Neural cell (in vitro differentiated cells): ENCODE measurements around the gene UNC5C. TPM values are rescaled to one million over a fixed set of nuclear protein-coding genes. Genes with fewer than 3 reads are reported as not detected.

Source experiments
- H2AFZ ChIP-seq: fragments of 200-600, 300-800 bp; sonication (generic), shearing (Covaris generic); 2 replicates; pipeline ENCODE4 v1.6.0; 2014; ENCODE audit warnings: low read depth, mild to moderate bottlenecking, antibody characterized with exemption, low read length, moderate library complexity
- H3F3A ChIP-seq: fragments of 200-600 bp; shearing (Covaris generic); 2 replicates; pipeline ENCODE4 v1.6.1; 2016; ENCODE audit warnings: mild to moderate bottlenecking, moderate library complexity, mixed read lengths, antibody characterized with exemption, low read length; ENCODE audit not compliant: insufficient read depth, poor library complexity, severe bottlenecking
- H3K27ac ChIP-seq: fragments of 200-600, 300-800 bp; sonication (generic), shearing (Covaris generic); 2 replicates; pipeline ENCODE4 v1.5.1; 2014; ENCODE audit warnings: mild to moderate bottlenecking, low read length, moderate library complexity
- H3K27me3 ChIP-seq: fragments of 300-800, 200-600 bp; sonication (generic), shearing (Covaris generic); 2 replicates; pipeline ENCODE4 v1.6.0; 2014; ENCODE audit warnings: mild to moderate bottlenecking, low read depth, low read length, moderate library complexity; ENCODE audit not compliant: insufficient read depth
- H3K36me3 ChIP-seq: fragments of 300-800, 200-600 bp; sonication (generic), shearing (Covaris generic); 2 replicates; pipeline ENCODE4 v1.5.1; 2014; ENCODE audit warnings: mild to moderate bottlenecking, antibody characterized with exemption, low read length, moderate library complexity; ENCODE audit not compliant: insufficient read depth
- H3K4me2 ChIP-seq: fragments of 300-800, 200-600 bp; sonication (generic), shearing (Covaris generic); 2 replicates; pipeline ENCODE4 v1.6.0; 2014; ENCODE audit warnings: mild to moderate bottlenecking, low read length
- H3K4me3 ChIP-seq: fragments of 300-800, 200-600 bp; sonication (generic), shearing (Covaris generic); 2 replicates; pipeline ENCODE4 v1.5.1; 2014; ENCODE audit warnings: mild to moderate bottlenecking, low read length, moderate library complexity
- H3K79me2 ChIP-seq: fragments of 200-600 bp; shearing (Covaris generic); replicated peaks from 2 replicates; pipeline ENCODE4 v1.6.0; 2014; ENCODE audit warnings: mild to moderate bottlenecking, low read length, moderate library complexity; ENCODE audit not compliant: insufficient read depth
- H3K9ac ChIP-seq: fragments of 300-800, 200-600 bp; sonication (generic), shearing (Covaris generic); 2 replicates; pipeline ENCODE4 v1.6.1; 2016; ENCODE audit warnings: mild to moderate bottlenecking, low read length, mixed read lengths
- H3K9me2 ChIP-seq: fragments of 200-600 bp; shearing (Covaris generic); 2 replicates; pipeline ENCODE4 v1.6.1; 2016; ENCODE audit warnings: mild to moderate bottlenecking, low read length, mixed read lengths; ENCODE audit not compliant: insufficient read depth
- H3K9me3 ChIP-seq: fragments of 200-600, 300-800 bp; sonication (generic), shearing (Covaris generic); 2 replicates; pipeline ENCODE4 v1.6.1; 2016; ENCODE audit warnings: mild to moderate bottlenecking, mixed run types, low read length, moderate library complexity, mixed read lengths
- H4K20me1 ChIP-seq: fragments of 200-600 bp; shearing (Covaris generic); 2 replicates; pipeline ENCODE4 v1.6.1; 2016; ENCODE audit warnings: mild to moderate bottlenecking, mixed run types; ENCODE audit not compliant: insufficient read depth
- EP300 ChIP-seq: fragments of 450-650 bp; conservative IDR thresholded peaks from 2 replicates; pipeline ENCODE4 v1.6.1; 2014; ENCODE audit warnings: antibody characterized with exemption, mild to moderate bottlenecking, moderate library complexity; ENCODE audit not compliant: poor library complexity, severe bottlenecking
- MXI1 ChIP-seq: fragments of 450-650 bp; conservative IDR thresholded peaks from 2 replicates; pipeline ENCODE4 v1.6.1; 2014; ENCODE audit warnings: antibody characterized with exemption, mild to moderate bottlenecking; ENCODE audit not compliant: poor library complexity, severe bottlenecking
- RAD21 ChIP-seq: fragments of 450-650 bp; conservative IDR thresholded peaks from 2 replicates; pipeline ENCODE4 v1.6.1; 2014; ENCODE audit warnings: antibody characterized with exemption, mild to moderate bottlenecking, moderate library complexity
- TAF1 ChIP-seq: IDR thresholded peaks from 2 replicates; pipeline ENCODE4 v1.6.1; 2012; ENCODE audit warnings: low read depth
- polyA plus RNA-seq: library from polyadenylated mRNA; depleted of rRNA; stranded (reverse); fragments of >200 nt; gene quantifications from 2 replicates; pipeline ENCODE4 v1.2.3, GENCODE V29; 2014
- TF ChIP-seq, protein P1 (sequence below): fragments of 450-650 bp; IDR thresholded peaks from 2 replicates; pipeline ENCODE4 v1.5.1; 2014; ENCODE audit warnings: antibody characterized with exemption, mild to moderate bottlenecking, moderate library complexity; ENCODE audit not compliant: poor library complexity, severe bottlenecking
- TF ChIP-seq, protein P2 (sequence below): IDR thresholded peaks from 2 replicates; pipeline ENCODE4 v1.6.1; 2012; ENCODE audit warnings: borderline replicate concordance

Gene UNC5C
- polyA plus RNA-seq, 1 donor from 2014 or later = 0.56 TPM

GRCh38 chr4:95215991-95216605 is 332.7 kb downstream of the UNC5C start:
- TF ChIP-seq, protein P1, sequence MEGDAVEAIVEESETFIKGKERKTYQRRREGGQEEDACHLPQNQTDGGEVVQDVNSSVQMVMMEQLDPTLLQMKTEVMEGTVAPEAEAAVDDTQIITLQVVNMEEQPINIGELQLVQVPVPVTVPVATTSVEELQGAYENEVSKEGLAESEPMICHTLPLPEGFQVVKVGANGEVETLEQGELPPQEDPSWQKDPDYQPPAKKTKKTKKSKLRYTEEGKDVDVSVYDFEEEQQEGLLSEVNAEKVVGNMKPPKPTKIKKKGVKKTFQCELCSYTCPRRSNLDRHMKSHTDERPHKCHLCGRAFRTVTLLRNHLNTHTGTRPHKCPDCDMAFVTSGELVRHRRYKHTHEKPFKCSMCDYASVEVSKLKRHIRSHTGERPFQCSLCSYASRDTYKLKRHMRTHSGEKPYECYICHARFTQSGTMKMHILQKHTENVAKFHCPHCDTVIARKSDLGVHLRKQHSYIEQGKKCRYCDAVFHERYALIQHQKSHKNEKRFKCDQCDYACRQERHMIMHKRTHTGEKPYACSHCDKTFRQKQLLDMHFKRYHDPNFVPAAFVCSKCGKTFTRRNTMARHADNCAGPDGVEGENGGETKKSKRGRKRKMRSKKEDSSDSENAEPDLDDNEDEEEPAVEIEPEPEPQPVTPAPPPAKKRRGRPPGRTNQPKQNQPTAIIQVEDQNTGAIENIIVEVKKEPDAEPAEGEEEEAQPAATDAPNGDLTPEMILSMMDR = no peak
- TF ChIP-seq EP300 (no peak), RAD21 (no peak)
- TF ChIP-seq, protein P2, sequence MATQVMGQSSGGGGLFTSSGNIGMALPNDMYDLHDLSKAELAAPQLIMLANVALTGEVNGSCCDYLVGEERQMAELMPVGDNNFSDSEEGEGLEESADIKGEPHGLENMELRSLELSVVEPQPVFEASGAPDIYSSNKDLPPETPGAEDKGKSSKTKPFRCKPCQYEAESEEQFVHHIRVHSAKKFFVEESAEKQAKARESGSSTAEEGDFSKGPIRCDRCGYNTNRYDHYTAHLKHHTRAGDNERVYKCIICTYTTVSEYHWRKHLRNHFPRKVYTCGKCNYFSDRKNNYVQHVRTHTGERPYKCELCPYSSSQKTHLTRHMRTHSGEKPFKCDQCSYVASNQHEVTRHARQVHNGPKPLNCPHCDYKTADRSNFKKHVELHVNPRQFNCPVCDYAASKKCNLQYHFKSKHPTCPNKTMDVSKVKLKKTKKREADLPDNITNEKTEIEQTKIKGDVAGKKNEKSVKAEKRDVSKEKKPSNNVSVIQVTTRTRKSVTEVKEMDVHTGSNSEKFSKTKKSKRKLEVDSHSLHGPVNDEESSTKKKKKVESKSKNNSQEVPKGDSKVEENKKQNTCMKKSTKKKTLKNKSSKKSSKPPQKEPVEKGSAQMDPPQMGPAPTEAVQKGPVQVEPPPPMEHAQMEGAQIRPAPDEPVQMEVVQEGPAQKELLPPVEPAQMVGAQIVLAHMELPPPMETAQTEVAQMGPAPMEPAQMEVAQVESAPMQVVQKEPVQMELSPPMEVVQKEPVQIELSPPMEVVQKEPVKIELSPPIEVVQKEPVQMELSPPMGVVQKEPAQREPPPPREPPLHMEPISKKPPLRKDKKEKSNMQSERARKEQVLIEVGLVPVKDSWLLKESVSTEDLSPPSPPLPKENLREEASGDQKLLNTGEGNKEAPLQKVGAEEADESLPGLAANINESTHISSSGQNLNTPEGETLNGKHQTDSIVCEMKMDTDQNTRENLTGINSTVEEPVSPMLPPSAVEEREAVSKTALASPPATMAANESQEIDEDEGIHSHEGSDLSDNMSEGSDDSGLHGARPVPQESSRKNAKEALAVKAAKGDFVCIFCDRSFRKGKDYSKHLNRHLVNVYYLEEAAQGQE = no peak
- H3K9me3 ChIP-seq = no peaks in the 10 kb centered on the region
- H3K27ac ChIP-seq = no peak overlapping the region
- H2AFZ ChIP-seq = no peak overlapping the region
- H3K9me2 ChIP-seq = no peaks in the 10 kb centered on the region
- no peak overlapping the region for H3K4me2 ChIP-seq
- no peak overlapping the region for H3K4me3 ChIP-seq
- no peaks in the 10 kb centered on the region for H3K27me3 ChIP-seq
- no peaks in the 10 kb centered on the region for H3F3A ChIP-seq
- H3K79me2 ChIP-seq = no peaks in the 10 kb centered on the region
- no peaks in the 10 kb centered on the region for H3K36me3 ChIP-seq
- H3K9ac ChIP-seq = no peak overlapping the region
- no peaks in the 10 kb centered on the region for H4K20me1 ChIP-seq

- Histone ChIP-seq H4K20me1 (no peaks in the 10 kb centered on the region), H2AFZ (no peak overlapping the region), H3F3A (no peaks in the 10 kb centered on the region), H3K4me3 (peak overlapping the region; percentile 4), H3K4me2 (peak overlapping the region; percentile 26), H3K9me3 (no peaks in the 10 kb centered on the region), H3K36me3 (no peaks in the 10 kb centered on the region), H3K9me2 (no peaks in the 10 kb centered on the region), H3K27me3 (no peaks in the 10 kb centered on the region), H3K79me2 (no peaks in the 10 kb centered on the region), H3K9ac (no peak overlapping the region), H3K27ac (no peak overlapping the region)
- no peak for TF ChIP-seq RAD21
Observed at GRCh38 chr4:95215043-95215442, 333.7 kb downstream of the UNC5C start.

DNA sequence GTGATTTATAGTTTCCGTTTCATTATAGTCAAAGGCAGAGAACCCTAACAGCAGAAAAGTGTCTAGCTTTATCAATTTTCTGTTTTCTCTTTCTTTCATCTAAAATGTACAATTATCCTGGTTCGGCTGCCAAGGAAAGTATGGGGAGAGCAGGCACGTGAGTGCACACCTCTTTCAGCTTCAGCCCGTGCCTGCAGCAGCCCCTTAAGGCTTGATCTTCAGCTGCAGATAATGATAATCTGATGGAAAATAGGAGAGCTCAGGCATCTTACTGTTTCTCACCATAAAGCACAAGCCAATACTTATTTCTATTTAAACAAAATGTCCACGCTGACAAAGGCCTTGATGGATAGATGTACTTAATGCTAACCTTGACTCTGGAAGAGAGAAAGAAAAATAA is 334.4 kb downstream of the UNC5C start:
- Histone ChIP-seq H2AFZ (no peak overlapping the region), H3K36me3 (no peaks in the 10 kb centered on the region), H3F3A (no peaks in the 10 kb centered on the region), H3K9me2 (no peaks in the 10 kb centered on the region), H3K4me3 (peak overlapping the region; percentile 4), H3K27me3 (no peaks in the 10 kb centered on the region), H3K79me2 (no peaks in the 10 kb centered on the region), H3K9ac (no peak overlapping the region), H3K4me2 (peak overlapping the region; percentile 26), H4K20me1 (no peaks in the 10 kb centered on the region), H3K27ac (no peak overlapping the region), H3K9me3 (no peaks in the 10 kb centered on the region)
- TF ChIP-seq MXI1 (no peak), EP300 (no peak), TAF1 (no peak)
